AG09309 (cell line): ENCODE measurements around the gene IL12A.

Experiments used
- DNase-seq: peaks from one replicate; pipeline ENCODE4 v3.0.0-alpha.2; 2010; ENCODE audit warnings: low read depth
- H3K4me3 ChIP-seq: 2 replicates; pipeline ENCODE4 v1.5.1; 2011; ENCODE audit warnings: mild to moderate bottlenecking, low read depth, low read length, moderate library complexity; ENCODE audit not compliant: control insufficient read depth
- TF ChIP-seq, protein P1 (sequence below): IDR thresholded peaks from 2 replicates; pipeline ENCODE4 v1.5.1; 2011; ENCODE audit warnings: mild to moderate bottlenecking, low read depth, low read length, inconsistent platforms; ENCODE audit not compliant: insufficient read depth, control insufficient read depth; ENCODE audit errors: missing control alignments

Gene IL12A

GRCh38 chr3:159989973-159990846 lies 1.6 kb downstream of the IL12A start:
- TF ChIP-seq, protein P1, sequence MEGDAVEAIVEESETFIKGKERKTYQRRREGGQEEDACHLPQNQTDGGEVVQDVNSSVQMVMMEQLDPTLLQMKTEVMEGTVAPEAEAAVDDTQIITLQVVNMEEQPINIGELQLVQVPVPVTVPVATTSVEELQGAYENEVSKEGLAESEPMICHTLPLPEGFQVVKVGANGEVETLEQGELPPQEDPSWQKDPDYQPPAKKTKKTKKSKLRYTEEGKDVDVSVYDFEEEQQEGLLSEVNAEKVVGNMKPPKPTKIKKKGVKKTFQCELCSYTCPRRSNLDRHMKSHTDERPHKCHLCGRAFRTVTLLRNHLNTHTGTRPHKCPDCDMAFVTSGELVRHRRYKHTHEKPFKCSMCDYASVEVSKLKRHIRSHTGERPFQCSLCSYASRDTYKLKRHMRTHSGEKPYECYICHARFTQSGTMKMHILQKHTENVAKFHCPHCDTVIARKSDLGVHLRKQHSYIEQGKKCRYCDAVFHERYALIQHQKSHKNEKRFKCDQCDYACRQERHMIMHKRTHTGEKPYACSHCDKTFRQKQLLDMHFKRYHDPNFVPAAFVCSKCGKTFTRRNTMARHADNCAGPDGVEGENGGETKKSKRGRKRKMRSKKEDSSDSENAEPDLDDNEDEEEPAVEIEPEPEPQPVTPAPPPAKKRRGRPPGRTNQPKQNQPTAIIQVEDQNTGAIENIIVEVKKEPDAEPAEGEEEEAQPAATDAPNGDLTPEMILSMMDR, result no peak
- no peak for DNase-seq
- H3K4me3 ChIP-seq, result no peak overlapping the region

DNA sequence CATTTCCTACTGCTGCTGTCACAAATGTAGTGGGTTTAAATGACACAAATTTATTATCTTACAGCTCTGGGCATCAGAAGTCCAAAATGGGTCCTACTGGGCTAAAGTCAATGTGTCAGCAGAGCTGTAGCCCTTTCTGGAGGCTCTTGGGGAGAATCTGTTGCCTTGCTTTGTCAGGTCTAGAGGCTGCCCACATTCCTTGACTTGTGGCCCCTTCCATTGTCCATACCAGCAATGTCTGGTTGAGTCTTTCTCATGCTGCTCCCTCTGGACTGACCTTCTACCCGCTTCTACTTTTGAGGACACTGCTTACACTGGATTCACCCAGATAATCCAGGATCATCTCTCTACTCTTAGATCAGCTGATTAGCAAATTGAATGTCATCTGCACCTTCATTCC lies 3.0 kb downstream of the IL12A start:
- DNase-seq, result no peak
- H3K4me3 ChIP-seq, result no peak overlapping the region
- TF ChIP-seq, protein P1, result no peak

- TF ChIP-seq, protein P1, result no peak
- no peak for DNase-seq
- no peak overlapping the region for H3K4me3 ChIP-seq
Observed at GRCh38 chr3:159992589-159992988, 4.0 kb downstream of the IL12A start.

GRCh38 chr3:159994182-159994581 lies 5.5 kb downstream of the IL12A start:
- DNase-seq, result no peak
- H3K4me3 ChIP-seq, result no peak overlapping the region
- TF ChIP-seq, protein P1, result no peak

- H3K4me3 ChIP-seq, result no peak overlapping the region
- DNase-seq, result no peak
- TF ChIP-seq, protein P1, result no peak
Observed at GRCh38 chr3:159995091-159995490, 6.5 kb downstream of the IL12A start.

- TF ChIP-seq, protein P1, result no peak
- no peak overlapping the region for H3K4me3 ChIP-seq
- no peak for DNase-seq
Observed at GRCh38 chr3:159996018-159996417, 7.4 kb downstream of the IL12A start.
